GM19240 (cell line): ENCODE results near the gene FUT8.

ENCODE experiments used
- DNase-seq: peaks from one replicate; pipeline ENCODE4 v3.0.0; 2011; ENCODE audit warnings: low spot score; ENCODE audit not compliant: insufficient read length

The FUT8 gene

GRCh38 chr14:65771271-65771670 is 358.7 kb downstream of the FUT8 start:
- no peak for DNase-seq

GRCh38 chr14:65772466-65772865 is 359.9 kb downstream of the FUT8 start:
- no peak for DNase-seq

- no peak for DNase-seq
Measured at GRCh38 chr14:65772921-65773574, 360.5 kb downstream of the FUT8 start.

- no peak for DNase-seq
Measured at GRCh38 chr14:65774041-65774440, 361.5 kb downstream of the FUT8 start.

- no peak for DNase-seq
Measured at GRCh38 chr14:65776193-65776852, 363.8 kb downstream of the FUT8 start.

GRCh38 chr14:65780566-65780965 is 368.0 kb downstream of the FUT8 start:
- DNase-seq = no peak

GRCh38 chr14:65783101-65783500 is 370.6 kb downstream of the FUT8 start:
- no peak for DNase-seq

GRCh38 chr14:65783576-65783975 is 371.0 kb downstream of the FUT8 start:
- no peak for DNase-seq

GRCh38 chr14:65784574-65784973 is 372.0 kb downstream of the FUT8 start:
- no peak for DNase-seq

GRCh38 chr14:65787461-65787860 is 374.9 kb downstream of the FUT8 start:
- no peak for DNase-seq

GRCh38 chr14:65788876-65789275 is 376.3 kb downstream of the FUT8 start:
- no peak for DNase-seq

- no peak for DNase-seq
Measured at GRCh38 chr14:65789363-65789762, 376.8 kb downstream of the FUT8 start.

- DNase-seq = no peak
Measured at GRCh38 chr14:65790172-65790815, 377.8 kb downstream of the FUT8 start.

GRCh38 chr14:65791191-65791981 is 378.9 kb downstream of the FUT8 start:
- DNase-seq = no peak

- no peak for DNase-seq
Measured at GRCh38 chr14:65792208-65792905, 379.8 kb downstream of the FUT8 start.
